H1 (cell line): ENCODE results near the gene IL18R1. TPM values are rescaled to one million over a fixed set of nuclear protein-coding genes. Genes with fewer than 3 reads are reported as not detected.

Experiments used
- CTCF ChIA-PET: fragments of 300-600 bp; sonication (Branson Sonifier 250); formaldehyde crosslinking; loops from one replicate; lab custom pipeline; 2021; ENCODE audit not compliant: partially characterized antibody; lab: Charles Lee
- POLR2A ChIA-PET: fragments of 300-600 bp; sonication (Branson Sonifier 250); formaldehyde crosslinking; loops from one replicate; lab custom pipeline; 2021; ENCODE audit warnings: inconsistent platforms; ENCODE audit not compliant: partially characterized antibody; lab: Charles Lee
- DNase-seq, 2 experiments: peaks; one replicate each; pipeline versions ENCODE4 v3.0.0 to v3.0.0-alpha.2; 2010 to 2022; ENCODE audit warnings: low spot score in 2 of 2, low read depth in 1 of 2, mixed read lengths in 1 of 2
- FAIRE-seq: peaks from 2 replicates; lab custom pipeline; 2011; peaks lifted over from hg19 to GRCh38; lab: Jason Lieb, UNC
- H2AFZ ChIP-seq: 2 replicates; pipeline ENCODE4 v1.8.1; 2012; ENCODE audit warnings: low read length, inconsistent platforms
- H2AK5ac ChIP-seq: 2 replicates; pipeline ENCODE4 v1.6.1; 2013; ENCODE audit warnings: low read depth, low read length
- H2BK120ac ChIP-seq: replicated peaks from 2 replicates; pipeline ENCODE3; 2013; ENCODE audit warnings: low read depth, low read length, inconsistent platforms
- H2BK12ac ChIP-seq: 2 replicates; pipeline ENCODE4 v1.6.1; 2013; ENCODE audit warnings: low read depth, low read length
- H2BK15ac ChIP-seq: 2 replicates; pipeline ENCODE4 v1.6.1; 2013; ENCODE audit warnings: low read length
- H2BK20ac ChIP-seq: 2 replicates; pipeline ENCODE4 v1.6.1; 2013; ENCODE audit warnings: low read length
- H2BK5ac ChIP-seq: 2 replicates; pipeline ENCODE4 v1.6.1; 2013; ENCODE audit warnings: low read depth, low read length
- H3K14ac ChIP-seq: 2 replicates; pipeline ENCODE4 v1.6.1; 2013; ENCODE audit warnings: inconsistent platforms; ENCODE audit not compliant: insufficient read length
- H3K18ac ChIP-seq: 2 replicates; pipeline ENCODE4 v1.6.1; 2013; ENCODE audit warnings: low read length; ENCODE audit errors: extremely low read depth
- H3K23ac ChIP-seq: 2 replicates; pipeline ENCODE4 v1.6.1; 2013; ENCODE audit warnings: inconsistent platforms; ENCODE audit not compliant: insufficient read length
- H3K23me2 ChIP-seq: 2 replicates; pipeline ENCODE4 v1.6.1; 2013; ENCODE audit warnings: low read depth, low read length
- H3K27ac ChIP-seq: 2 replicates; pipeline ENCODE4 v1.6.1; 2011; ENCODE audit warnings: low read depth, low read length, inconsistent platforms
- H3K27me3 ChIP-seq, 4 experiments: replicated peaks in 1 of 4; 1 replicate in 1 of 4; 2 replicates in 3 of 4; pipeline versions ENCODE4 v1.6.1 to v1.8.1; 2011 to 2013; ENCODE audit warnings: low read length in 3 of 4, mild to moderate bottlenecking in 3 of 4, inconsistent platforms in 2 of 4, mixed read lengths in 2 of 4, moderate library complexity in 1 of 4; ENCODE audit not compliant: control insufficient read depth in 3 of 4, insufficient read depth in 3 of 4; ENCODE audit errors: extremely low read depth in 1 of 4
- H3K36me3 ChIP-seq, 4 experiments: 2 replicates each; pipeline versions ENCODE4 v1.6.1 to v1.8.1; 2011 to 2013; ENCODE audit warnings: mild to moderate bottlenecking in 4 of 4, low read length in 3 of 4, moderate library complexity in 2 of 4, control low read depth in 1 of 4, inconsistent platforms in 1 of 4; ENCODE audit not compliant: insufficient read depth in 4 of 4, control insufficient read depth in 2 of 4
- H3K4ac ChIP-seq: replicated peaks from 2 replicates; pipeline ENCODE3; 2013; ENCODE audit warnings: low read length, low read depth, mixed read lengths, inconsistent platforms; ENCODE audit not compliant: insufficient read length
- H3K4me1 ChIP-seq, 4 experiments: replicated peaks in 1 of 4; 1 replicate in 1 of 4; 2 replicates in 3 of 4; pipeline versions ENCODE4 v1.6.1 to v1.8.1; 2011 to 2013; ENCODE audit warnings: low read length in 3 of 4, inconsistent platforms in 2 of 4, mixed read lengths in 1 of 4; ENCODE audit not compliant: insufficient read depth in 4 of 4, control insufficient read depth in 3 of 4
- H3K4me2 ChIP-seq, 2 experiments: 2 replicates each; pipeline versions ENCODE4 v1.6.1 to v1.8.1; 2011 to 2013; ENCODE audit warnings: low read depth in 2 of 2, low read length in 2 of 2, control low read depth in 1 of 2, inconsistent platforms in 1 of 2, mild to moderate bottlenecking in 1 of 2; ENCODE audit not compliant: insufficient read depth in 1 of 2
- H3K4me3 ChIP-seq, 4 experiments: fragments of 200-600, 300-600 bp in 1 of 4; sonication (generic), shearing (Covaris generic), sonication (Bioruptor Twin) in 1 of 4; 2 replicates each; pipeline versions ENCODE4 v1.5.1 to v1.8.1; 2011 to 2016; ENCODE audit warnings: low read length in 4 of 4, low read depth in 3 of 4, control low read depth in 2 of 4, inconsistent platforms in 2 of 4, mild to moderate bottlenecking in 2 of 4, mixed read lengths in 1 of 4, moderate library complexity in 1 of 4; ENCODE audit not compliant: insufficient read depth in 2 of 4; ENCODE audit errors: extremely low read depth in 1 of 4
- H3K56ac ChIP-seq: replicated peaks from 2 replicates; pipeline ENCODE3; 2013; ENCODE audit warnings: low read depth, mild to moderate bottlenecking, mixed read lengths, low read length, inconsistent platforms; ENCODE audit not compliant: insufficient read length
- H3K79me1 ChIP-seq: 2 replicates; pipeline ENCODE4 v1.6.1; 2013; ENCODE audit warnings: low read depth, low read length, control low read depth
- H3K79me2 ChIP-seq, 2 experiments: 2 replicates each; pipeline versions ENCODE4 v1.6.1 to v1.8.1; 2012 to 2013; ENCODE audit warnings: low read length in 2 of 2, mild to moderate bottlenecking in 2 of 2, inconsistent platforms in 1 of 2; ENCODE audit not compliant: insufficient read depth in 2 of 2, control insufficient read depth in 1 of 2
- H3K9ac ChIP-seq, 4 experiments: replicated peaks in 1 of 4; 1 replicate in 1 of 4; 2 replicates in 3 of 4; pipeline versions ENCODE4 v1.6.1 to v1.8.1; 2011 to 2013; ENCODE audit warnings: low read depth in 3 of 4, low read length in 3 of 4, control low read depth in 2 of 4, mild to moderate bottlenecking in 2 of 4, moderate library complexity in 2 of 4, inconsistent platforms in 1 of 4; ENCODE audit errors: extremely low read depth in 1 of 4
- H3K9me3 ChIP-seq, 2 experiments: 2 replicates each; pipeline versions ENCODE4 v1.6.1 to v1.8.1; 2012 to 2013; ENCODE audit warnings: mild to moderate bottlenecking in 2 of 2, moderate library complexity in 2 of 2, control low read depth in 1 of 2, inconsistent platforms in 1 of 2, low read depth in 1 of 2, low read length in 1 of 2, mixed read lengths in 1 of 2; ENCODE audit not compliant: insufficient read depth in 2 of 2
- H4K20me1 ChIP-seq, 2 experiments: replicated peaks in 1 of 2; 2 replicates each; pipeline versions ENCODE3 to v1.8.1; 2011 to 2013; ENCODE audit warnings: inconsistent platforms in 2 of 2, low read length in 2 of 2, mild to moderate bottlenecking in 1 of 2; ENCODE audit not compliant: insufficient read depth in 2 of 2, control insufficient read depth in 1 of 2
- H4K5ac ChIP-seq: 2 replicates; pipeline ENCODE4 v1.6.1; 2013; ENCODE audit warnings: low read length, low read depth, mixed read lengths, inconsistent platforms; ENCODE audit not compliant: insufficient read length
- H4K8ac ChIP-seq: 2 replicates; pipeline ENCODE4 v1.8.0; 2013; ENCODE audit warnings: mild to moderate bottlenecking, moderate library complexity, low read length, inconsistent platforms; ENCODE audit not compliant: insufficient read depth; ENCODE audit errors: extremely low read depth
- H4K91ac ChIP-seq: replicated peaks from 2 replicates; pipeline ENCODE3; 2013; ENCODE audit warnings: low read length, mixed read lengths, inconsistent platforms; ENCODE audit not compliant: insufficient read length
- ASH2L ChIP-seq: fragments of 200-600, 300-600 bp; sonication (generic); IDR thresholded peaks from one replicate; pipeline ENCODE4 v1.7.1; 2017; ENCODE audit warnings: low read length
- WGBS, 2 experiments: shearing (Covaris generic) in 1 of 2; methylation state at CpG; one replicate each; pipeline versions ENCODE4 v1.1.6 to v1.1.7; 2013 to 2015; ENCODE audit warnings: low lambda C conversion rate in 2 of 2, mixed read lengths in 2 of 2, inconsistent platforms in 1 of 2, low coverage in 1 of 2, missing lambda C conversion rate in 1 of 2; ENCODE audit not compliant: insufficient replicate concordance in 2 of 2, insufficient coverage in 1 of 2, insufficient read length in 1 of 2; ENCODE audit errors: extremely low coverage in 1 of 2, missing lambda C conversion rate in 1 of 2; 5-methylcytosine and 5-hydroxymethylcytosine counted together
- polyA plus RNA-seq, 7 experiments: library from polyadenylated mRNA; depleted of rRNA in 3 of 7; stranded (reverse) in 5 of 7; unstranded in 2 of 7; fragments of >200 nt in 5 of 7; fragments of 200-250 nt in 2 of 7; gene quantifications; 1 replicate in 5 of 7; 2 replicates in 1 of 7; 4 replicates in 1 of 7; pipeline versions ENCODE4 v1.2.1 to v1.2.3, GENCODE V29; 2011 to 2013; ENCODE audit warnings: missing spikeins in 2 of 7, mixed read lengths in 2 of 7
- total RNA-seq: library from RNA; stranded (reverse); fragmentation: NEBNext Ultra II Directional; extraction: Animal tissue kit (Norgen Biotek cat#: 25700); gene quantifications from 2 replicates; pipeline ENCODE4 v1.2.1, GENCODE V29; 2021

The IL18R1 gene
- total and polyA plus RNA-seq, 2 of the 8 experiments (the other 6 are each of a cell fraction or from before 2014, with no cell fraction given), result 0.54 TPM; not detected in 1

- no peak overlapping the region for H3K14ac ChIP-seq
- no peak overlapping the region for H3K4ac ChIP-seq
- H3K4me3 ChIP-seq, result no peak overlapping the region
- H3K79me1 ChIP-seq, result no peaks in the 10 kb centered on the region
- H2AFZ ChIP-seq, result no peak overlapping the region
- no peak overlapping the region for H4K8ac ChIP-seq
- ChIA-PET CTCF (no interaction called here), POLR2A (no interaction called here)
- H3K23me2 ChIP-seq, result peaks cover 2% of the 10 kb centered on the region; the same call in 1 of the 2 replicates
- H2BK5ac ChIP-seq, result no peak overlapping the region
- no peaks in the 10 kb centered on the region for H3K4me1 ChIP-seq
- no peak overlapping the region for H2AK5ac ChIP-seq
- no peak overlapping the region for H2BK120ac ChIP-seq
- FAIRE-seq (no peak), DNase-seq (no peak)
- H3K36me3 ChIP-seq, result no peaks in the 10 kb centered on the region
- H4K20me1 ChIP-seq, result no peaks in the 10 kb centered on the region
- H4K5ac ChIP-seq, result no peak overlapping the region
- H4K91ac ChIP-seq, result no peak overlapping the region
- H3K18ac ChIP-seq, result no peak overlapping the region
- H3K23ac ChIP-seq, result no peak overlapping the region
- peaks cover 10 to 18% of the 10 kb centered on the region in 2 experiments; a peak in 3 of 4 replicates for H3K9me3 ChIP-seq
- H2BK20ac ChIP-seq, result no peak overlapping the region
- H2BK15ac ChIP-seq, result no peak overlapping the region
- no peak overlapping the region for H2BK12ac ChIP-seq
- H3K4me2 ChIP-seq, result no peak overlapping the region
- no peak overlapping the region for H3K56ac ChIP-seq
- H3K27ac ChIP-seq, result no peak overlapping the region
- H3K27me3 ChIP-seq, result no peaks in the 10 kb centered on the region
- no peaks in the 10 kb centered on the region for H3K79me2 ChIP-seq
- H3K9ac ChIP-seq, result no peak overlapping the region
- WGBS, 2 experiments, result 83% methylated on average over 6 of the region's 6 CpGs; no CpG with 5 or more reads in 1 of the 2 experiments
- TF ChIP-seq ASH2L, result no peak
These were observed 33.5 kb upstream of the IL18R1 start for GRCh38 chr2:102321941-102322719.
